K562 (cell line): Measurements from ENCODE around the gene PAIP1. TPM values are rescaled to one million over a fixed set of nuclear protein-coding genes. Genes with fewer than 3 reads are reported as not detected.
A peak's percentile ranks its signal among the peaks of the same experiment; 100 is the strongest.

Source experiments
- ELK1 ChIP-seq: sonication (generic); formaldehyde crosslinking; IDR thresholded peaks from 2 replicates; pipeline ENCODE4 v1.8.1; 2022; ENCODE audit warnings: missing genetic modification reagents
- ESRRB ChIP-seq: fragments of 250-450 bp; sonication (Bioruptor Pico); IDR thresholded peaks from 2 replicates; pipeline ENCODE4 v1.5.0; 2020; ENCODE audit warnings: mild to moderate bottlenecking, moderate library complexity, borderline replicate concordance
- ETV6 ChIP-seq, 3 experiments: fragments of 150-350 bp in 1 of 3; sonication (generic) in 1 of 3; formaldehyde crosslinking in 1 of 3; IDR thresholded peaks; 2 replicates each; pipeline versions ENCODE4 v1.6.1 to v1.8.0; 2014 to 2022; ENCODE audit warnings: borderline replicate concordance in 2 of 3, low read depth in 2 of 3, antibody characterized with exemption in 1 of 3, low read length in 1 of 3, mild to moderate bottlenecking in 1 of 3, missing genetic modification reagents in 1 of 3
- ILF3 ChIP-seq: fragments of 450-650 bp; IDR thresholded peaks from 2 replicates; pipeline ENCODE4 v1.6.1; 2018; ENCODE audit warnings: antibody characterized with exemption, mild to moderate bottlenecking, moderate library complexity, borderline replicate concordance
- KAT2B ChIP-seq: IDR thresholded peaks from one replicate; pipeline ENCODE4 v1.6.1; 2012; ENCODE audit warnings: low read depth, mild to moderate bottlenecking, control low read depth, inconsistent platforms, low read length, moderate library complexity
- KDM5B ChIP-seq: fragments of 200-600 bp; sonication (generic); IDR thresholded peaks from 2 replicates; pipeline ENCODE4 v1.6.1; 2012; ENCODE audit warnings: low read depth, mild to moderate bottlenecking, moderate library complexity, low read length, control low read depth, inconsistent platforms; ENCODE audit not compliant: insufficient replicate concordance
- LEF1 ChIP-seq: fragments of 450-650 bp; IDR thresholded peaks from 2 replicates; pipeline ENCODE4 v1.6.1; 2016; ENCODE audit warnings: mild to moderate bottlenecking
- NCOA1 ChIP-seq: fragments of 450-650 bp; IDR thresholded peaks from 2 replicates; pipeline ENCODE4 v1.6.1; 2016; ENCODE audit warnings: low read depth
- RBM39 ChIP-seq: fragments of 200-400 bp; formaldehyde crosslinking; optimal IDR thresholded peaks from 2 replicates; pipeline ENCODE3; 2018; ENCODE audit warnings: low read depth, low read length
- SMAD4 ChIP-seq: fragments of 250-450 bp; sonication (Bioruptor Pico); conservative IDR thresholded peaks from 2 replicates; pipeline ENCODE4 v1.8.0; 2021; ENCODE audit warnings: inconsistent platforms, mild to moderate bottlenecking, moderate library complexity
- SRF ChIP-seq, 2 experiments: fragments of 250-450, 450-650 bp in 1 of 2; sonication (Bioruptor Pico) in 1 of 2; sonication (generic) in 1 of 2; formaldehyde crosslinking; IDR thresholded peaks; 2 replicates each; pipeline versions ENCODE4 v1.5.0 to v1.5.1; 2020 to 2022; ENCODE audit warnings: mild to moderate bottlenecking in 1 of 2, missing genetic modification reagents in 1 of 2
- TRIM28 ChIP-seq: fragments of 450-650 bp; IDR thresholded peaks from 2 replicates; pipeline ENCODE4 v1.6.1; 2017
- XRCC5 ChIP-seq: fragments of 200-400 bp; formaldehyde crosslinking; IDR thresholded peaks from 2 replicates; pipeline ENCODE4 v1.6.1; 2017; ENCODE audit warnings: low read depth, mild to moderate bottlenecking, low read length
- ZBTB12 ChIP-seq: fragments of 250-450 bp; sonication (Bioruptor Pico); IDR thresholded peaks from 2 replicates; pipeline ENCODE4 v1.4.0; 2020
- ZNF224 ChIP-seq: sonication (generic); formaldehyde crosslinking; IDR thresholded peaks from 2 replicates; pipeline ENCODE4 v1.8.0; 2022; ENCODE audit warnings: mild to moderate bottlenecking, missing genetic modification reagents
- polyA plus RNA-seq, 8 experiments: library from polyadenylated mRNA; depleted of rRNA in 4 of 8; stranded (reverse) in 5 of 8; unstranded in 3 of 8; fragments of >200 nt; fragmentation: Nextera tagmentation in 2 of 8; fragmentation: Illumina TruSeq in 1 of 8; extraction: Ambion mirVana in 2 of 8; extraction: Trizol in 1 of 8; gene quantifications; 2 replicates each; pipeline versions ENCODE4 v1.2.1 to v1.2.3, GENCODE V29; 2011 to 2014; ENCODE audit warnings: inconsistent platforms in 1 of 8, missing spikeins in 1 of 8
- total RNA-seq, 7 experiments: library from RNA; depleted of rRNA in 6 of 7; stranded (reverse); fragments of >200 nt in 6 of 7; fragmentation: Illumina TruSeq in 2 of 7; extraction: Trizol in 2 of 7; gene quantifications; 2 replicates each; pipeline versions ENCODE4 v1.2.1 to v1.2.3, GENCODE V29; 2011 to 2021; ENCODE audit warnings: low replicate concordance in 1 of 7
- TF ChIP-seq, protein P1 (sequence below): sonication (generic); formaldehyde crosslinking; IDR thresholded peaks from 2 replicates; pipeline ENCODE4 v1.8.0; 2023; ENCODE audit warnings: missing genetic modification reagents, mild to moderate bottlenecking, borderline replicate concordance
- TF ChIP-seq, protein P2 (sequence below): sonication (generic); formaldehyde crosslinking; IDR thresholded peaks from 2 replicates; pipeline ENCODE4 v1.8.0; 2022; ENCODE audit warnings: mild to moderate bottlenecking, missing genetic modification reagents, borderline replicate concordance

Gene PAIP1
- total and polyA plus RNA-seq, 9 of the 15 experiments (the other 6 are each of a cell fraction or from before 2014, with no cell fraction given), result 51.7 to 181 (median 102) TPM

DNA sequence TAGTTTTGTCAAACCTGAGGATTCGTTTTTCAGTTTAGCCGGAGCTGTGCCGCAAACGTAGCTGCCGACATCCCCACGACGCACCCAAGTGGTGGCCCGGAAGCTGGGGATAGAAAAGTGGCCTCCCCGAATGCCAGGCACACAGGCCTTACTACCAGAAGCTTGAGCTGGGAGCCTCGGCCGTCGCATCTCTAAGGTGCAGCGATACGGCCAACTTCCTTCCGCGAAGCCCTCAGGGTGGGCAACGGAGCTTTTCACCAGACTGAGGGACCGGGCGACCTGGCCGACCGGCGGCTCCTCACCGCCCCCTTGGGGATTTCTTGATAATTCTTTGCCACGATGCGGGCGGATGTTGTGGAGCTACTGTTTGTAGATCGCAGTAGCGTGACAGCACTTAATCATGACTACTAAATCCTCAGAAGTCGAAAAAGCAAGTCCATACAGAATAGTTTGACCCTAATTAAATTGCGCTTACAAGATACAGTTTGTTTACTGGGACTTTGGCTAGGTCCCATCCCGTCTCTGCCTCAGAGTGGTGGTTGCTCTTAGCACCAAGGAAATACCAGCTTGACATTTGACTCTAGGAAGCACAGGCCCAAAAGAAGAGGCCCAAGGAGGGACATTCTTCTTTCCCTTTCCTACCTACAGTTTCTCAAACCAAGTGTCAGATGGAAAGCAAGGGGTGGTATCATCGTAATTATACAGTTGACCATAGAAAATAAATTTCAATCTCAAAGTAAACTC, 72.6 kb downstream of the PAIP1 start (continued):
- no peak for TF ChIP-seq TRIM28
- TF ChIP-seq, protein P1, sequence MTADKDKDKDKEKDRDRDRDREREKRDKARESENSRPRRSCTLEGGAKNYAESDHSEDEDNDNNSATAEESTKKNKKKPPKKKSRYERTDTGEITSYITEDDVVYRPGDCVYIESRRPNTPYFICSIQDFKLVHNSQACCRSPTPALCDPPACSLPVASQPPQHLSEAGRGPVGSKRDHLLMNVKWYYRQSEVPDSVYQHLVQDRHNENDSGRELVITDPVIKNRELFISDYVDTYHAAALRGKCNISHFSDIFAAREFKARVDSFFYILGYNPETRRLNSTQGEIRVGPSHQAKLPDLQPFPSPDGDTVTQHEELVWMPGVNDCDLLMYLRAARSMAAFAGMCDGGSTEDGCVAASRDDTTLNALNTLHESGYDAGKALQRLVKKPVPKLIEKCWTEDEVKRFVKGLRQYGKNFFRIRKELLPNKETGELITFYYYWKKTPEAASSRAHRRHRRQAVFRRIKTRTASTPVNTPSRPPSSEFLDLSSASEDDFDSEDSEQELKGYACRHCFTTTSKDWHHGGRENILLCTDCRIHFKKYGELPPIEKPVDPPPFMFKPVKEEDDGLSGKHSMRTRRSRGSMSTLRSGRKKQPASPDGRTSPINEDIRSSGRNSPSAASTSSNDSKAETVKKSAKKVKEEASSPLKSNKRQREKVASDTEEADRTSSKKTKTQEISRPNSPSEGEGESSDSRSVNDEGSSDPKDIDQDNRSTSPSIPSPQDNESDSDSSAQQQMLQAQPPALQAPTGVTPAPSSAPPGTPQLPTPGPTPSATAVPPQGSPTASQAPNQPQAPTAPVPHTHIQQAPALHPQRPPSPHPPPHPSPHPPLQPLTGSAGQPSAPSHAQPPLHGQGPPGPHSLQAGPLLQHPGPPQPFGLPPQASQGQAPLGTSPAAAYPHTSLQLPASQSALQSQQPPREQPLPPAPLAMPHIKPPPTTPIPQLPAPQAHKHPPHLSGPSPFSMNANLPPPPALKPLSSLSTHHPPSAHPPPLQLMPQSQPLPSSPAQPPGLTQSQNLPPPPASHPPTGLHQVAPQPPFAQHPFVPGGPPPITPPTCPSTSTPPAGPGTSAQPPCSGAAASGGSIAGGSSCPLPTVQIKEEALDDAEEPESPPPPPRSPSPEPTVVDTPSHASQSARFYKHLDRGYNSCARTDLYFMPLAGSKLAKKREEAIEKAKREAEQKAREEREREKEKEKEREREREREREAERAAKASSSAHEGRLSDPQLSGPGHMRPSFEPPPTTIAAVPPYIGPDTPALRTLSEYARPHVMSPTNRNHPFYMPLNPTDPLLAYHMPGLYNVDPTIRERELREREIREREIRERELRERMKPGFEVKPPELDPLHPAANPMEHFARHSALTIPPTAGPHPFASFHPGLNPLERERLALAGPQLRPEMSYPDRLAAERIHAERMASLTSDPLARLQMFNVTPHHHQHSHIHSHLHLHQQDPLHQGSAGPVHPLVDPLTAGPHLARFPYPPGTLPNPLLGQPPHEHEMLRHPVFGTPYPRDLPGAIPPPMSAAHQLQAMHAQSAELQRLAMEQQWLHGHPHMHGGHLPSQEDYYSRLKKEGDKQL (CRISPR knock-in tag), result no peak
- no peak for TF ChIP-seq ELK1
- no peak for TF ChIP-seq ZBTB12
- TF ChIP-seq ETV6 (IDR thresholded peaks at IDR 0.05; ENCODE audit: borderline replicate concordance in 1 of 2, low read depth in 2 of 2, low read length in 1 of 2), result no peak
- TF ChIP-seq ETV6 (CRISPR knock-in tag; IDR thresholded peaks at IDR 0.05; ENCODE audit: borderline replicate concordance), result no peak
- peak; percentile 59; the same call in 1 of the 2 replicates for TF ChIP-seq ILF3
- no peak for TF ChIP-seq RBM39
- peak; percentile 68 for TF ChIP-seq KDM5B
- no peak for TF ChIP-seq NCOA1
- no peak; a peak in 1 of 4 replicates for TF ChIP-seq SRF (CRISPR knock-in tag; IDR thresholded peaks at IDR 0.05)
- TF ChIP-seq ZNF224, result no peak
- no peak for TF ChIP-seq KAT2B
- TF ChIP-seq SMAD4, result peak; percentile 45; the same call in 1 of the 2 replicates
- TF ChIP-seq XRCC5, result peak; percentile 37; the same call in 1 of the 2 replicates
- TF ChIP-seq LEF1, result 0 out of 2 replicates have a peak, but pooled peaks have one; percentile 32
- TF ChIP-seq, protein P2, sequence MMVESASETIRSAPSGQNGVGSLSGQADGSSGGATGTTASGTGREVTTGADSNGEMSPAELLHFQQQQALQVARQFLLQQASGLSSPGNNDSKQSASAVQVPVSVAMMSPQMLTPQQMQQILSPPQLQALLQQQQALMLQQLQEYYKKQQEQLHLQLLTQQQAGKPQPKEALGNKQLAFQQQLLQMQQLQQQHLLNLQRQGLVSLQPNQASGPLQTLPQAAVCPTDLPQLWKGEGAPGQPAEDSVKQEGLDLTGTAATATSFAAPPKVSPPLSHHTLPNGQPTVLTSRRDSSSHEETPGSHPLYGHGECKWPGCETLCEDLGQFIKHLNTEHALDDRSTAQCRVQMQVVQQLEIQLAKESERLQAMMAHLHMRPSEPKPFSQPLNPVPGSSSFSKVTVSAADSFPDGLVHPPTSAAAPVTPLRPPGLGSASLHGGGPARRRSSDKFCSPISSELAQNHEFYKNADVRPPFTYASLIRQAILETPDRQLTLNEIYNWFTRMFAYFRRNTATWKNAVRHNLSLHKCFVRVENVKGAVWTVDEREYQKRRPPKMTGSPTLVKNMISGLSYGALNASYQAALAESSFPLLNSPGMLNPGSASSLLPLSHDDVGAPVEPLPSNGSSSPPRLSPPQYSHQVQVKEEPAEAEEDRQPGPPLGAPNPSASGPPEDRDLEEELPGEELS (CRISPR knock-in tag), result no peak
- no peak for TF ChIP-seq ESRRB
